Measurements from ENCODE around the gene PIK3C2G.

PIK3C2G gene

DNA sequence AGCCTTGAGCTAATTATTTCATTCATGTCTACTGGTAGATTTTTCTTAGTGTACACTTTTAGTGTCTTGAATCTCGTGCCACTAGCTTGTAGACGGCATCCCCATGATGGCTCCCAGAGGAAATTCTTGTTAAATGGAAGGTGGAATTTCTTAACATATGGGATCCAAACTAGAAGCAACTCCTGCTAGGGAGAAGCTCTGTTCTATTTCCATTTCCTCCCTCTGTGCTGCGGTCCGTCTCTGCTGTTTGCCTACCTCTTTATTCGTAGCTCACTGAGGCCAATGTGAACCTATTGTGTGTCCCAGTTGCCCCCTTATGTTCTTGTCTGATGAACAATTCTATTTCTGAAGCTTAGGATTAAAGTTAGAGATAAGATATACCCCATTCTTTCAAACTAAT lies 588 bp downstream of the PIK3C2G start:
- TF ChIP-seq TAF1 (IDR thresholded peaks at IDR 0.05; ENCODE audit: borderline replicate concordance, insufficient read depth, low read length) (no peak), POLR2AphosphoS5 (IDR thresholded peaks at IDR 0.05; ENCODE audit: low read depth, low read length) (no peak), SIN3A (IDR thresholded peaks at IDR 0.05; ENCODE audit: borderline replicate concordance, insufficient read depth, low read length) (no peak), FOXP2 (optimal IDR thresholded peaks at IDR 0.05; ENCODE audit: borderline replicate concordance, extremely low read depth, extremely low read length, insufficient read depth) (no peak)
- TF ChIP-seq, protein P1, sequence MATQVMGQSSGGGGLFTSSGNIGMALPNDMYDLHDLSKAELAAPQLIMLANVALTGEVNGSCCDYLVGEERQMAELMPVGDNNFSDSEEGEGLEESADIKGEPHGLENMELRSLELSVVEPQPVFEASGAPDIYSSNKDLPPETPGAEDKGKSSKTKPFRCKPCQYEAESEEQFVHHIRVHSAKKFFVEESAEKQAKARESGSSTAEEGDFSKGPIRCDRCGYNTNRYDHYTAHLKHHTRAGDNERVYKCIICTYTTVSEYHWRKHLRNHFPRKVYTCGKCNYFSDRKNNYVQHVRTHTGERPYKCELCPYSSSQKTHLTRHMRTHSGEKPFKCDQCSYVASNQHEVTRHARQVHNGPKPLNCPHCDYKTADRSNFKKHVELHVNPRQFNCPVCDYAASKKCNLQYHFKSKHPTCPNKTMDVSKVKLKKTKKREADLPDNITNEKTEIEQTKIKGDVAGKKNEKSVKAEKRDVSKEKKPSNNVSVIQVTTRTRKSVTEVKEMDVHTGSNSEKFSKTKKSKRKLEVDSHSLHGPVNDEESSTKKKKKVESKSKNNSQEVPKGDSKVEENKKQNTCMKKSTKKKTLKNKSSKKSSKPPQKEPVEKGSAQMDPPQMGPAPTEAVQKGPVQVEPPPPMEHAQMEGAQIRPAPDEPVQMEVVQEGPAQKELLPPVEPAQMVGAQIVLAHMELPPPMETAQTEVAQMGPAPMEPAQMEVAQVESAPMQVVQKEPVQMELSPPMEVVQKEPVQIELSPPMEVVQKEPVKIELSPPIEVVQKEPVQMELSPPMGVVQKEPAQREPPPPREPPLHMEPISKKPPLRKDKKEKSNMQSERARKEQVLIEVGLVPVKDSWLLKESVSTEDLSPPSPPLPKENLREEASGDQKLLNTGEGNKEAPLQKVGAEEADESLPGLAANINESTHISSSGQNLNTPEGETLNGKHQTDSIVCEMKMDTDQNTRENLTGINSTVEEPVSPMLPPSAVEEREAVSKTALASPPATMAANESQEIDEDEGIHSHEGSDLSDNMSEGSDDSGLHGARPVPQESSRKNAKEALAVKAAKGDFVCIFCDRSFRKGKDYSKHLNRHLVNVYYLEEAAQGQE (IDR thresholded peaks at IDR 0.05; ENCODE audit: insufficient read depth in 1 of 2, low read depth in 2 of 2, low read length in 2 of 2) = no peak

DNA sequence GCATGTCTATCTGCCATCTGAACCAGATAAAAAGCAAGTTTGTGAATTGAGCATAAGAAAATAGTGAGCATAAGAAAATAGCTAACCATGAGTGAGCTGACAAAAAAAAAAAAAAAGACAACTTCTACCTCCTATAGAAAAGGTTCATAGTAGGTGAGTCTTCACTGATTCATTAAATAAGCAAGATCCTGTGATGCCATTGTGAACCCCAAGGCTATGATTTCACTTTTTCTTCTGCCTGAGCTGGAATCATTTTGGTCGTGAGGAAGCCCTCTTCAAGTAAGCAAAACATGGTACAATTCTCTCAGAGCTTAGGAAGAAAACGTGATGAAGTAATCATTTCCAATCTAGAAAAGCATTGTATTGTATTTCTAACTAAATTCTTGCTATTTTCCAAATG lies 1.2 kb downstream of the PIK3C2G start:
- no peak for TF ChIP-seq POLR2AphosphoS5 (IDR thresholded peaks at IDR 0.05; ENCODE audit: low read depth, low read length)
- TF ChIP-seq TAF1 (IDR thresholded peaks at IDR 0.05; ENCODE audit: borderline replicate concordance, insufficient read depth, low read length) = no peak
- TF ChIP-seq SIN3A (IDR thresholded peaks at IDR 0.05; ENCODE audit: borderline replicate concordance, insufficient read depth, low read length) = no peak
- TF ChIP-seq, protein P1 (IDR thresholded peaks at IDR 0.05; ENCODE audit: insufficient read depth in 1 of 2, low read depth in 2 of 2, low read length in 2 of 2) = no peak
- no peak for TF ChIP-seq FOXP2 (optimal IDR thresholded peaks at IDR 0.05; ENCODE audit: borderline replicate concordance, extremely low read depth, extremely low read length, insufficient read depth)

DNA sequence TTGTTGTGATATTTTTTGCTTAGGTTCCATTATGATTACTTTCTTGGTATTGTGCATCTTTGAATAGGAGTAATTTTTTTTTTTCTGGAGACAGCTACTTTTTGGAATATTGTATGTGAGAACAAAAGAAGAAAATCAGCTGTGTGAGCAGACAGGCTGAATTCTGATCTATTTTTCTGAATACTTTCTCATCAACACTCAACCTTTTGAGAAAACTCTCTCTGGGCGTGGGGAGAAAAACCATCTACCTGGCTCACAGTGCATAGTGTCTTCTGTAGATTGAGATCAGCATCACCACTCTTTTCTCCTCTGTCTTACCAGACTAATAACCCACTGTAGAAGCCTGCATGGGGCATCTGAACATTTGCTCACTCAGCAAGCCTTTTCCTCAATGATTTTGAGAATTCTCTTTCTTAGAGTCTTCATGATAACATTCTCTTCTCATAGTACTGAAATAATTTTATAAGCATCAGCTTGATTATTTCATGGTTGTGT lies 3.3 kb downstream of the PIK3C2G start:
- TF ChIP-seq TAF1 (IDR thresholded peaks at IDR 0.05; ENCODE audit: borderline replicate concordance, insufficient read depth, low read length) = no peak
- no peak for TF ChIP-seq FOXP2 (optimal IDR thresholded peaks at IDR 0.05; ENCODE audit: borderline replicate concordance, extremely low read depth, extremely low read length, insufficient read depth)
- TF ChIP-seq, protein P1 (IDR thresholded peaks at IDR 0.05; ENCODE audit: insufficient read depth in 1 of 2, low read depth in 2 of 2, low read length in 2 of 2) = no peak
- TF ChIP-seq POLR2AphosphoS5 (IDR thresholded peaks at IDR 0.05; ENCODE audit: low read depth, low read length) = no peak
- TF ChIP-seq SIN3A (IDR thresholded peaks at IDR 0.05; ENCODE audit: borderline replicate concordance, insufficient read depth, low read length) = no peak

DNA sequence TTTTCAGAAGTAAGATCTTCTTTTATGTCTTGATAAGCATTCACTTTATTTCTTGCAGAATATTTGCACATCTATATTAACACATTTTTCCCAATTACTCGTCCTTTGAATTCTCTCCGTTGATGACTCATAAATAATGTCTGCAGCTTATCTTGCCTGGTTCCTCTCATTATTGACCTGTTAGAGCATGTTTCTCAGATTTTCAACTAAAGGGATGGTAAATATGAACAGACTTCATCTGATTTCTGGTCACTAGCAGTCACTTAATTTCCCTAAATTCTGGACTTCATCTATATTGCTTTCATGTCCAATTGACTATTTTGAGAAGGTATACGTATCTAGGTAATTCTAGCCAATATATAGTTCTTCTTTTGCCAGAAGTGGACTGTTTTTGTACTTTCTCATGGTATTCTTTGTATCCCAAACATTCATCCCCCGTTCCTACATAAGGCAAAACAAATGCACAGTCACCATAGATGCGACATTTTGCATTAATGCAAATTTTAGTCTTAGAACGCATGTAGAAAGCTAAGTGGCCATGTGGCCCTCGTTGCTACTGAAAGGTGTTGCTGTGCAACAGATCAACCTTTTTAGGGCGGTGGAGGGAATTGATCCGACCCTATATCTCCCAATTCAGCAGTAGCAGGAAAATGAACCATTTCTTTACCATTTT lies 6.2 kb downstream of the PIK3C2G start:
- TF ChIP-seq FOXP2 (optimal IDR thresholded peaks at IDR 0.05; ENCODE audit: borderline replicate concordance, extremely low read depth, extremely low read length, insufficient read depth) (no peak), SIN3A (IDR thresholded peaks at IDR 0.05; ENCODE audit: borderline replicate concordance, insufficient read depth, low read length) (no peak), POLR2AphosphoS5 (IDR thresholded peaks at IDR 0.05; ENCODE audit: low read depth, low read length) (no peak), TAF1 (IDR thresholded peaks at IDR 0.05; ENCODE audit: borderline replicate concordance, insufficient read depth, low read length) (no peak)
- TF ChIP-seq, protein P1 (IDR thresholded peaks at IDR 0.05; ENCODE audit: insufficient read depth in 1 of 2, low read depth in 2 of 2, low read length in 2 of 2) = no peak

Data from PFSK-1 (cell line).